ENCODE measurements around the gene RTF1. TPM values are rescaled to one million over a fixed set of nuclear protein-coding genes. Genes with fewer than 3 reads are reported as not detected.
A peak's percentile ranks its signal among the peaks of the same experiment; 100 is the strongest.

Gene RTF1
- total and polyA plus RNA-seq, 2 donors (not counting 1 experiment from before 2014, with no cell fraction given) = 11.9 to 39.4 TPM

DNA sequence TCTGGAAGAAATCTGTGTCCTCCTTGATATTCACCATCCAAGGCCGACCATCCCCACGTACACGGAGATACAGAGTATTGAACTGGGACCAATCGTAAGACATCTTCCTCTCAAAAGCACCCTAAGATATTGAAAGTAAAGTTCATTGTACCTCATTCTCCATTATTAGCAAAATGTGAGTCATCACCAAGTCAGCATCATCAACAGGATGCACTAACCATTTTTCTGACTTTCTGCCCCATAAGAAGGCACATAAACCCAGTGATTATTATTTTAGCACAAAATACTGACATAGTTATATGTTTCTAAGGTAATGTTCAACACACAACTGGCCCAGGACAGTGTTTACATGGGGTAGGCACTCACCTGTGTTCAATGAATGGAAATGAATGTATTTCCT lies 22.0 kb upstream of the RTF1 start:
- TF ChIP-seq, protein P1, sequence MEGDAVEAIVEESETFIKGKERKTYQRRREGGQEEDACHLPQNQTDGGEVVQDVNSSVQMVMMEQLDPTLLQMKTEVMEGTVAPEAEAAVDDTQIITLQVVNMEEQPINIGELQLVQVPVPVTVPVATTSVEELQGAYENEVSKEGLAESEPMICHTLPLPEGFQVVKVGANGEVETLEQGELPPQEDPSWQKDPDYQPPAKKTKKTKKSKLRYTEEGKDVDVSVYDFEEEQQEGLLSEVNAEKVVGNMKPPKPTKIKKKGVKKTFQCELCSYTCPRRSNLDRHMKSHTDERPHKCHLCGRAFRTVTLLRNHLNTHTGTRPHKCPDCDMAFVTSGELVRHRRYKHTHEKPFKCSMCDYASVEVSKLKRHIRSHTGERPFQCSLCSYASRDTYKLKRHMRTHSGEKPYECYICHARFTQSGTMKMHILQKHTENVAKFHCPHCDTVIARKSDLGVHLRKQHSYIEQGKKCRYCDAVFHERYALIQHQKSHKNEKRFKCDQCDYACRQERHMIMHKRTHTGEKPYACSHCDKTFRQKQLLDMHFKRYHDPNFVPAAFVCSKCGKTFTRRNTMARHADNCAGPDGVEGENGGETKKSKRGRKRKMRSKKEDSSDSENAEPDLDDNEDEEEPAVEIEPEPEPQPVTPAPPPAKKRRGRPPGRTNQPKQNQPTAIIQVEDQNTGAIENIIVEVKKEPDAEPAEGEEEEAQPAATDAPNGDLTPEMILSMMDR (IDR thresholded peaks at IDR 0.05) = no peak
- TF ChIP-seq EZH2 (IDR thresholded peaks at IDR 0.05; ENCODE audit: borderline replicate concordance, insufficient read depth, low read depth, low read length, poor library complexity, severe bottlenecking) = no peak
- intact Hi-C loops (cut with micrococcal nuclease) = no loop called here
- Histone ChIP-seq H2AFZ (ENCODE audit: insufficient read depth, low read depth, low read length, poor library complexity, severe bottlenecking) (no peak overlapping the region), H3K4me1 (ENCODE audit: control insufficient read depth in 2 of 2, insufficient read depth in 2 of 2, low read length in 2 of 2) (peaks cover 6 to 9% of the 10 kb centered on the region in 2 donors), H3K4me3 (ENCODE audit: control extremely low read depth in 1 of 5, extremely low read depth in 1 of 5, insufficient read depth in 1 of 5, low read depth in 2 of 5, low read length in 4 of 5) (no peak overlapping the region), H3K4me2 (replicated peaks; ENCODE audit: low read depth, low read length, poor library complexity, severe bottlenecking) (no peak overlapping the region), H4K20me1 (ENCODE audit: control insufficient read depth, insufficient read depth, low read length, poor library complexity, severe bottlenecking) (no peaks in the 10 kb centered on the region), H3K27ac (ENCODE audit: low read length in 2 of 2) (no peak overlapping the region), H3K36me3 (replicated peaks in 1 of 2; ENCODE audit: control extremely low read depth in 1 of 2, control insufficient read depth in 1 of 2, extremely low read depth in 1 of 2, insufficient read depth in 2 of 2, low read length in 1 of 2) (peaks cover 3 to 27% of the 10 kb centered on the region in 2 experiments), H3K9ac (ENCODE audit: low read length) (no peak overlapping the region), H3K27me3 (replicated peaks in 1 of 4; ENCODE audit: control extremely low read depth in 1 of 4, control insufficient read depth in 3 of 4, insufficient read depth in 4 of 4, low read length in 3 of 4) (no peaks in the 10 kb centered on the region), H3K79me2 (ENCODE audit: control insufficient read depth, insufficient read depth, low read length) (peaks cover 6% of the 10 kb centered on the region), H3K9me3 (ENCODE audit: control extremely low read depth in 1 of 3, control insufficient read depth in 2 of 3, insufficient read depth in 1 of 3, low read length in 2 of 3) (no peaks in the 10 kb centered on the region)
- Mint-ChIP-seq H3K9me3 (ENCODE audit: insufficient read depth) (no peaks in the 10 kb centered on the region), H3K27me3 (no peaks in the 10 kb centered on the region), H3K4me3 (no peak overlapping the region), H3K27ac (no peak overlapping the region), H3K4me1 (peaks cover 17% of the 10 kb centered on the region)
- ChIA-PET CTCF (no interaction called here), POLR2A (no interaction called here)
- no CpG with 5 or more reads among the region's 4 CpGs for WGBS (ENCODE audit: insufficient coverage)
- ATAC-seq (ENCODE audit: low read depth) = no peak
- no peak for DNase-seq

DNA sequence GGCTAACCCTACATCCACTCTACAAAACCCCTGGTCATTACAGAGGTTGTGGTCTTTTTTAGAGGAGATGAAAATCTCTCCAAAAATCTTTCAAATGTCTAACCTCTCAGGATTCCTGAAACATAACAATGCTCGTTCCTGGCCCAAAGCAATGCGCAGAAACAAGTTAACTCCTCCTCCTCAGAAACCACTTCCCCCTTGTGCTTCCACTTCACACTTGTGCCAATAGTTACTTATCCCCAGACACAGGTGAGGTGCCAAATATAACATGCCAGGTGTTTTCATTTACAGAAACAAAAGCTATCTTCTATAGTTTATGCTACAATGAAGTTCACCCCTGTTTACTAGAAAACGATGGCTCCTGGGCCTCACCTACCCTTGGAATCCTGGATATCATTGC lies 20.8 kb upstream of the RTF1 start:
- intact Hi-C loops (cut with micrococcal nuclease) = no loop called here
- Histone ChIP-seq H4K20me1 (ENCODE audit: control insufficient read depth, insufficient read depth, low read length, poor library complexity, severe bottlenecking) (no peaks in the 10 kb centered on the region), H3K9me3 (ENCODE audit: control extremely low read depth in 1 of 3, control insufficient read depth in 2 of 3, insufficient read depth in 1 of 3, low read length in 2 of 3) (no peaks in the 10 kb centered on the region), H3K4me2 (replicated peaks; ENCODE audit: low read depth, low read length, poor library complexity, severe bottlenecking) (no peak overlapping the region), H3K9ac (ENCODE audit: low read length) (no peak overlapping the region), H3K4me3 (ENCODE audit: control extremely low read depth in 1 of 5, extremely low read depth in 1 of 5, insufficient read depth in 1 of 5, low read depth in 2 of 5, low read length in 4 of 5) (no peak overlapping the region), H3K27me3 (replicated peaks in 1 of 4; ENCODE audit: control extremely low read depth in 1 of 4, control insufficient read depth in 3 of 4, insufficient read depth in 4 of 4, low read length in 3 of 4) (no peaks in the 10 kb centered on the region), H3K27ac (ENCODE audit: low read length in 2 of 2) (no peak overlapping the region), H3K79me2 (ENCODE audit: control insufficient read depth, insufficient read depth, low read length) (peaks cover 6% of the 10 kb centered on the region), H2AFZ (ENCODE audit: insufficient read depth, low read depth, low read length, poor library complexity, severe bottlenecking) (no peak overlapping the region), H3K4me1 (ENCODE audit: control insufficient read depth in 2 of 2, insufficient read depth in 2 of 2, low read length in 2 of 2) (peaks cover 6 to 9% of the 10 kb centered on the region in 2 donors), H3K36me3 (replicated peaks in 1 of 2; ENCODE audit: control extremely low read depth in 1 of 2, control insufficient read depth in 1 of 2, extremely low read depth in 1 of 2, insufficient read depth in 2 of 2, low read length in 1 of 2) (peaks cover 3 to 24% of the 10 kb centered on the region in 2 experiments)
- peaks cover 19% of the 10 kb centered on the region for H3K4me1 Mint-ChIP-seq
- peak overlapping the region; percentile 60 for H3K4me3 Mint-ChIP-seq
- 61% methylated on average over 3 of the region's 3 CpGs for WGBS (ENCODE audit: insufficient coverage)
- H3K9me3 Mint-ChIP-seq (ENCODE audit: insufficient read depth) = no peaks in the 10 kb centered on the region
- no peak for TF ChIP-seq EZH2 (IDR thresholded peaks at IDR 0.05; ENCODE audit: borderline replicate concordance, insufficient read depth, low read depth, low read length, poor library complexity, severe bottlenecking)
- TF ChIP-seq, protein P1 (IDR thresholded peaks at IDR 0.05) = no peak
- POLR2A ChIA-PET = no interaction called here
- no peaks in the 10 kb centered on the region for H3K27me3 Mint-ChIP-seq
- peak overlapping the region; percentile 50 for H3K27ac Mint-ChIP-seq
- no peak for ATAC-seq (ENCODE audit: low read depth)
- CTCF ChIA-PET = no interaction called here
- no peak for DNase-seq
